ENCODE measurements around the gene MYCBP2.
"Not testable (repeated sequence)": the region's sequence is repeated elsewhere in the genome, so short reads cannot be mapped to it uniquely, and the experiment has no call there.

Gene MYCBP2

GRCh38 chr13:77335543-77335942, 8.6 kb upstream of the MYCBP2 start:
- DNase-seq: no peak

GRCh38 chr13:77333594-77333993, 6.7 kb upstream of the MYCBP2 start:
- no peak for DNase-seq

- no peak for DNase-seq
Measured at GRCh38 chr13:77331421-77331820, 4.5 kb upstream of the MYCBP2 start.

GRCh38 chr13:77329911-77330584, 3.2 kb upstream of the MYCBP2 start:
- no peak for DNase-seq

GRCh38 chr13:77329133-77329910, 2.4 kb upstream of the MYCBP2 start:
- DNase-seq: peak; percentile 97

GRCh38 chr13:77328819-77329132, 1.9 kb upstream of the MYCBP2 start:
- DNase-seq: no peak

GRCh38 chr13:77325371-77325980, 1.4 kb downstream of the MYCBP2 start:
- no peak for DNase-seq

- no peak for DNase-seq
Measured at GRCh38 chr13:77323858-77324257, 3.0 kb downstream of the MYCBP2 start.

- DNase-seq: no peak
Measured at GRCh38 chr13:77319536-77319935, 7.4 kb downstream of the MYCBP2 start.

- no peak for DNase-seq
Measured at GRCh38 chr13:77318741-77319140, 8.2 kb downstream of the MYCBP2 start.

- DNase-seq: no peak
Measured at GRCh38 chr13:77316430-77316829, 10.5 kb downstream of the MYCBP2 start.

GRCh38 chr13:77315509-77315908, 11.4 kb downstream of the MYCBP2 start:
- DNase-seq: not testable (repeated sequence)

GRCh38 chr13:77313923-77314322, 13.0 kb downstream of the MYCBP2 start:
- DNase-seq: no peak

- DNase-seq: no peak
Measured at GRCh38 chr13:77312311-77312710, 14.6 kb downstream of the MYCBP2 start.

GRCh38 chr13:77310579-77311279, 16.2 kb downstream of the MYCBP2 start:
- DNase-seq: no peak

GRCh38 chr13:77310161-77310560, 16.7 kb downstream of the MYCBP2 start:
- no peak for DNase-seq

GRCh38 chr13:77309254-77309653, 17.6 kb downstream of the MYCBP2 start:
- DNase-seq: no peak

GRCh38 chr13:77306458-77306857, 20.4 kb downstream of the MYCBP2 start:
- DNase-seq: no peak

- DNase-seq: no peak
Measured at GRCh38 chr13:77305266-77305665, 21.6 kb downstream of the MYCBP2 start.

- peak; percentile 77 for DNase-seq
Measured at GRCh38 chr13:77300176-77301037, 26.5 kb downstream of the MYCBP2 start.

GRCh38 chr13:77299587-77299986, 27.3 kb downstream of the MYCBP2 start:
- peak; percentile 45 for DNase-seq

- DNase-seq: no peak
Measured at GRCh38 chr13:77298426-77298825, 28.5 kb downstream of the MYCBP2 start.
